Lower lobe of right lung (tissue), 2 donors: ENCODE results near the gene LYSMD2. TPM values are rescaled to one million over a fixed set of nuclear protein-coding genes. Genes with fewer than 3 reads are reported as not detected.
A peak's percentile ranks its signal among the peaks of the same experiment; 100 is the strongest.

Experiments
- ATAC-seq, 2 donors: fragments of 200-7000 bp; cut with Tn5 transposase; one replicate each; pipeline ENCODE4 v1.9.1; 2020 to 2022; ENCODE audit warnings: mild to moderate bottlenecking in 2 of 2, moderate library complexity in 2 of 2
- DNase-seq: peaks from one replicate; pipeline ENCODE4 v3.0.0-alpha.2; 2020
- H3K27ac ChIP-seq: fragments of 200-600 bp; one replicate; pipeline ENCODE4 v1.8.0; 2022
- H3K27me3 ChIP-seq: fragments of 200-600 bp; one replicate; pipeline ENCODE4 v1.8.0; 2022; ENCODE audit warnings: low read depth
- H3K36me3 ChIP-seq: fragments of 200-600 bp; one replicate; pipeline ENCODE4 v1.8.0; 2022; ENCODE audit warnings: mild to moderate bottlenecking
- H3K4me1 ChIP-seq: fragments of 200-600 bp; one replicate; pipeline ENCODE4 v1.8.0; 2022
- H3K4me3 ChIP-seq: fragments of 200-600 bp; one replicate; pipeline ENCODE4 v1.8.0; 2022; ENCODE audit warnings: mild to moderate bottlenecking
- H3K9me3 ChIP-seq: fragments of 200-600 bp; one replicate; pipeline ENCODE4 v1.8.0; 2022
- intact Hi-C: fragments of 100-400 bp; cut with DNase I; formaldehyde crosslinking; loops from one replicate; pipeline ENCODE4 v1.11.0; 2022
- total RNA-seq: library from RNA; stranded (reverse); fragmentation: NEBNext Ultra II Directional; extraction: Animal tissue kit (Norgen Biotek cat#: 25700); gene quantifications from one replicate; pipeline ENCODE4 v1.2.1, GENCODE V29; 2021
- TF ChIP-seq, protein P1 (sequence below): fragments of 200-600 bp; IDR thresholded peaks from one replicate; pipeline ENCODE4 v1.8.0; 2022; ENCODE audit warnings: antibody characterized with exemption, mild to moderate bottlenecking
- donor health status: DM: no; HTN: yes; CAD: no; lungs with severe emphysema.

Gene LYSMD2
- total RNA-seq, 1 donor from 2014 or later = 22.2 TPM

DNA sequence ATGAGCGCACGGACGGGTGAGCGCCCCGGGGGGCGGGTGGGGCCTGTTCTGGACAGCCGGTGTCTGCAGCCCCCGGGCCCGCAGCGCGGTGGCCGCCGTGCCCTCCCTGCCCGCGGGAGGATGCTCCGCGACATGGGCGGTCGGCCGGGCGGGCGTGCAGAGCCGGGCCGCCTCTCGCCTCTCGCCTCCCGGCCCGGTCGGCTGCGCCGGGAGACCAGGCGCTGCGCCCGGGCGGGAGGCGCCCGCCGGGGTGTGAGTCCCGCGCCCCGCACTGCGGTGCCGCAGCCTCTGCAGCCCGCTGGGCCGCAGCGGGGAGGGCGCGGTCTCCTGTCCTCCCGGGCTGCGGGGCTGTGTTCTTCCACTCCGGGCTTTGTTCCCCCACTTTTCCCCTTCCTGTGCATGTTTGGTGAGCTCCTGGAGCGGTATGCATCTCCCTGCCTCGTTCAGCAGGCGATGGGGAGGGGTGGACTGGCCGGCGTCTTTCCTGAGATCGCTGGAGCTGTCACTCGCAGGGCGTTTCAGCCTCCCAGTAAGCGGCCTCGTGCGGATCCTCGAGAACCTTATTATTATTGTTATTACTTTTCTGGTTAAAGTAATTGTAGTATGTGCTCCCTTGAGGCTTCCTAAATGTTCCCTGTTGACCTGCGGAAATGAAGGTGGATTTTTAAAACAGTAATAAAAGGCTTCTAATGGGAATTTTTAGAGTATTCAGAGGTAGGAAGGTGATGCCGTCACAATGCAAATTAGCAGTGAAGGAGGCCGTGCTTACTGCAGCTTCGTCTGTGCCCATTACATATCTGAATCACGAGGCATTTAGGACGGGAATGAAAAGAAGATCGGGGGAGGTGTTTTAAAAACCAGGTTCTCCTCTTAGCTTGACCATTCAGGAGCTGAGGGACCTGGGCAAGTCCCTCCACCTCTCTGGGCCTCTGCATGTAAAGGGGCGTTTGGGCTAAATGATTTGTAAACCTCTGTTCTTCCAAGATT, 14.5 kb upstream of the LYSMD2 start:
- no peaks in the 10 kb centered on the region for H3K27me3 ChIP-seq
- DNase-seq = peak; percentile 60

DNA sequence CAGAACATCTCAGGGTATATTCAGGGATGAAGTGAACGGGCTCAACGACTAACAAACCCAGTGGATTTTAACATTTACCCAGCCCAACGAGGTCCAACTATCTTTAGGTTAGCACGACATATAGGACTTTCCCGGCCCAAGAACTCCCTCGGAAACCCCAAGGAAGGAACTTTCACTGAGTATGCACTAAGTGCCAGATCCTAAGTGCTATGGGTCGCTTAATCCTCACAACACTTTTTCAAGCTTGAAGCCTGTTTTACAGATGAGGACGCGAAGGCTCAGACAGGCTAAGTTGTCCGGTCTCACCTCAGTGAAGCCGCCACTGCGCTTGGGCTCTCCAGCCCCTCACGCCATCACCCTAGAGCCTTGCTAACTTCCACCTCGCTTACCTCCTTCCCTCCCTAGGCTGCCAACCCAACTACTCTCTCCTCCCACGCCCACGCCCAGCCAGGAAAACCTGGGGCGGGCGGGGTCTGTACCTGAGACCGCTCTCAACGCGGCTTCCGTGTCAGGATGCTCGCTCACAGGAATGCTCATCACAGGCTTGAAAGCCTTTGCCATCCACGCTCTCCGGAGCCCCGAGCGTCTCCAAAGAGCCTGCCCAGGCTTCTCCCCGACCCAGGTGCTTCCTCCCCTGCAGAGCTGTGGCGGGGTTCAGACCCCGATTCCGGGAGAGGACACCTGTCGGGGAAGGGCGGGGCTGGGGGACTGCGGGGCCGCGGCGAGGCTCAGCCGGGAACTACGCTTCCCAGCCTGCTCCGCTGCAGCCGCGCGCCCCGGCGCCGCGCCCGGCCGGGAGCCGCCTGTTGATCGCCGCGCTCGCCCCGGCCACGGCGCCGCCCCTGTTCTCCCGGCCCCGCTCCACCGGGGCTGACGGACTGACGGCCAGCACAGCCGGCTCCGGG, 13.6 kb upstream of the LYSMD2 start, which contains the start of gene TMOD2:
Gene TMOD2, plus strand, starts transcription at position 806 of the 905 bp plus-strand sequence. CDS start 14,845 bp downstream, outside the sequence.
- Histone ChIP-seq H3K4me3 (peak within 1 kb of the TSS; percentile 63), H3K27me3 (no peaks in the 10 kb centered on the region), H3K36me3 (no peaks in the 10 kb centered on the region), H3K9me3 (no peaks in the 10 kb centered on the region), H3K27ac (peak within 1 kb of the TSS; percentile 62), H3K4me1 (peaks cover 17% of the 10 kb centered on the region)
- peak; percentile 91 to 97 for ATAC-seq
- TF ChIP-seq, protein P1, sequence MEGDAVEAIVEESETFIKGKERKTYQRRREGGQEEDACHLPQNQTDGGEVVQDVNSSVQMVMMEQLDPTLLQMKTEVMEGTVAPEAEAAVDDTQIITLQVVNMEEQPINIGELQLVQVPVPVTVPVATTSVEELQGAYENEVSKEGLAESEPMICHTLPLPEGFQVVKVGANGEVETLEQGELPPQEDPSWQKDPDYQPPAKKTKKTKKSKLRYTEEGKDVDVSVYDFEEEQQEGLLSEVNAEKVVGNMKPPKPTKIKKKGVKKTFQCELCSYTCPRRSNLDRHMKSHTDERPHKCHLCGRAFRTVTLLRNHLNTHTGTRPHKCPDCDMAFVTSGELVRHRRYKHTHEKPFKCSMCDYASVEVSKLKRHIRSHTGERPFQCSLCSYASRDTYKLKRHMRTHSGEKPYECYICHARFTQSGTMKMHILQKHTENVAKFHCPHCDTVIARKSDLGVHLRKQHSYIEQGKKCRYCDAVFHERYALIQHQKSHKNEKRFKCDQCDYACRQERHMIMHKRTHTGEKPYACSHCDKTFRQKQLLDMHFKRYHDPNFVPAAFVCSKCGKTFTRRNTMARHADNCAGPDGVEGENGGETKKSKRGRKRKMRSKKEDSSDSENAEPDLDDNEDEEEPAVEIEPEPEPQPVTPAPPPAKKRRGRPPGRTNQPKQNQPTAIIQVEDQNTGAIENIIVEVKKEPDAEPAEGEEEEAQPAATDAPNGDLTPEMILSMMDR = no peak
- DNase-seq = peak; percentile 70
- intact Hi-C loops = no loop called here

More for the DNA sequence above, 14.5 kb upstream of the LYSMD2 start:
- Histone ChIP-seq H3K4me1 (peaks cover 25% of the 10 kb centered on the region), H3K4me3 (peak overlapping the region; percentile 63), H3K36me3 (no peaks in the 10 kb centered on the region), H3K27ac (peak overlapping the region; percentile 62), H3K9me3 (no peaks in the 10 kb centered on the region)
- ATAC-seq = peak; percentile 50 to 57
- intact Hi-C loops = no loop called here
- TF ChIP-seq, protein P1 = no peak

DNA sequence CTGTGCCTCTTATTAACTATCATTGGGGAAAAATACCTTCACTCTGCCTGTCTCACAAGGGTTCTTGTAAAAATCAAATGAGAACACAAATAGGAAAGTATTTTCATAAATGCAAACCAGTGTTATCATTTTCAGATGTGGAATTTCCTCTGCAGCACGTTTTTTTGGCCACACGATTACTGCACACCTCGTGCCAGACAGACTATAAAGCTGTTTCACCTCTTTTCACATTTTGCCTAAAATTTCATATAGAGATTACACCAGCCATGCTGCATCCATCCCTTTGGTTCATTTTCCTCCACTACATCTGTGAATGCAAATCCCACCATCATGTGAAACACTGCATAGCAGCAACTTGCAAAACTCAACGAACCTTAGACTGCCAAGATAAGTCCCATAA, 12.7 kb upstream of the LYSMD2 start:
- TF ChIP-seq, protein P1 = no peak
- Histone ChIP-seq H3K27ac (no peak overlapping the region), H3K36me3 (no peaks in the 10 kb centered on the region), H3K9me3 (no peaks in the 10 kb centered on the region), H3K27me3 (no peaks in the 10 kb centered on the region), H3K4me3 (no peak overlapping the region), H3K4me1 (peaks cover 14% of the 10 kb centered on the region)
- no peak for ATAC-seq
- DNase-seq = no peak
- intact Hi-C loops = no loop called here

DNA sequence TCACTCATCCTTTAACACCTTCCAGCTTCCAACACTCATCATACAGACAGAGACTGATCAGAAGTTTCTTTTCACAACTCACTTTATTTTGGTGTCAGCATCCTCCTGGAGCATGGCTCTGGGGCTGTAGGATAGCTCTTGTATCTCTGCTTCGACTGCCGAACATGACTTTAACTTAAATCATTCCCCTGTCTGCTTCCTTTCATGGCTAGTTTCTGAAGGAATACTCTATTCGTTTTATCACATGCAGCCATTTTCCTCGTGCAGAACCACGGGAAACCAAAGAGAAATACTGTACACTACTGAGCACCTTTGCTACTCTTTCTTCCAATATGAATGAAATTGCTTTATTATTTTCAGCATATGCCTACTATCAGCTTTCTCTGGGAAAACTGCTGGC, 11.9 kb upstream of the LYSMD2 start:
- Histone ChIP-seq H3K9me3 (no peaks in the 10 kb centered on the region), H3K4me1 (peaks cover 14% of the 10 kb centered on the region), H3K36me3 (no peaks in the 10 kb centered on the region), H3K4me3 (no peak overlapping the region), H3K27ac (no peak overlapping the region), H3K27me3 (no peaks in the 10 kb centered on the region)
- TF ChIP-seq, protein P1 = no peak
- DNase-seq = no peak
- intact Hi-C loops = no loop called here
- ATAC-seq = no peak

DNA sequence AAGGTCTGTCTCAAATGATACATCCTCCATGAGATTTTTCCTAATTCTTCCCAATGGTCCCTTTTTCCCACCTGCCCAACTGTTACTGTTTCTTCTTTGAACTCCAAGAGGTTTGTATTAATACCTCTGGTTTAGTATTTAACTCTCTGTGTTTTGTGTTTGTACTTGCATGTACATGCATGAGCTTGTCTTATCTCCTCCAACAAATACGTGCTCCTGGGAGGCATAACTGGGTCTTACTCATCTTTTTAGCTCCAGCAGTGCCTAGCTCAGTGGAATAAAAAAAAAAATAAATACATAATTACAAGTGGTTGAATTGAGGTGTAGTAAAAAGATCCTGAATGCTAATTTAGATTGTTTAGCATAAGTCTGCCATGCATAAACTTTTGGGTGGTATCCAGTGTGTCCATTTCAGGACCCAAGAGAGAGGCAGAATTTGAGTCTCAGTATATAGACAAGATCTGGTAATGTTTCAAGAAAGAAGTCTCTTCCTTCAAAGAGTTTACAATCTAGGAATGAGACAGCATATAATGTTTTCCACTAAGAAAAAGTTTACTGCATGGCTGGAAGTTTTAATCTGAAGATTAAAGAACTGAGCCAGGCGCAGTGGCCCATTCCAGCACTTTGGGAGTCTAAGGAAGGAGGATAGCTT, 1.7 kb upstream of the LYSMD2 start:
- DNase-seq (no peak), ATAC-seq (no peak)
- no peaks in the 10 kb centered on the region for H3K27me3 ChIP-seq
- TF ChIP-seq, protein P1 = no peak
- H3K4me1 ChIP-seq = peaks cover 28% of the 10 kb centered on the region
- no peak overlapping the region for H3K4me3 ChIP-seq
- H3K36me3 ChIP-seq = no peaks in the 10 kb centered on the region
- H3K9me3 ChIP-seq = no peaks in the 10 kb centered on the region
- intact Hi-C loops = no loop called here
- no peak overlapping the region for H3K27ac ChIP-seq
